ELF-1 (cell line): Measurements from ENCODE around the gene IZUMO4.
A peak's percentile ranks its signal among the peaks of the same experiment; 100 is the strongest.

Experiments
- DNase-seq: peaks from one replicate; pipeline ENCODE4 v3.0.0-alpha.2; 2016; ENCODE audit warnings: low read depth, low spot score

Gene IZUMO4

GRCh38 chr19:2058570-2059421 is 37.9 kb upstream of the IZUMO4 start:
- DNase-seq, result no peak

- DNase-seq, result peak; percentile 52
These were observed 37.1 kb upstream of the IZUMO4 start for GRCh38 chr19:2059422-2060201.

- DNase-seq, result no peak
These were observed 35.7 kb upstream of the IZUMO4 start for GRCh38 chr19:2060884-2061494.

GRCh38 chr19:2061495-2062388 is 35.0 kb upstream of the IZUMO4 start:
- DNase-seq, result peak; percentile 99

GRCh38 chr19:2062389-2062729 is 34.4 kb upstream of the IZUMO4 start:
- DNase-seq, result no peak

GRCh38 chr19:2062770-2063169 is 33.9 kb upstream of the IZUMO4 start:
- no peak for DNase-seq

GRCh38 chr19:2063824-2064223 is 32.9 kb upstream of the IZUMO4 start:
- DNase-seq, result no peak

GRCh38 chr19:2064395-2064787 is 32.3 kb upstream of the IZUMO4 start:
- no peak for DNase-seq

GRCh38 chr19:2064788-2065524 is 31.8 kb upstream of the IZUMO4 start:
- DNase-seq, result no peak

GRCh38 chr19:2070436-2070827 is 26.3 kb upstream of the IZUMO4 start:
- no peak for DNase-seq

GRCh38 chr19:2070986-2071673 is 25.6 kb upstream of the IZUMO4 start:
- DNase-seq, result no peak

- no peak for DNase-seq
These were observed 23.8 kb upstream of the IZUMO4 start for GRCh38 chr19:2072757-2073551.

GRCh38 chr19:2076526-2076944 is 20.2 kb upstream of the IZUMO4 start:
- no peak for DNase-seq

GRCh38 chr19:2077398-2077797 is 19.3 kb upstream of the IZUMO4 start:
- no peak for DNase-seq

GRCh38 chr19:2077833-2078619 is 18.7 kb upstream of the IZUMO4 start:
- DNase-seq, result no peak

GRCh38 chr19:2079076-2079864 is 17.4 kb upstream of the IZUMO4 start:
- no peak for DNase-seq

- no peak for DNase-seq
These were observed 16.8 kb upstream of the IZUMO4 start for GRCh38 chr19:2079865-2080301.
